HEK293 (cell line): Measurements from ENCODE around the gene TEDC2.

ENCODE experiments used
- CTCF ChIA-PET: fragments of 350-600 bp; formaldehyde crosslinking; extraction: SDS; loops from one replicate; lab custom pipeline; 2021; ENCODE audit warnings: antibody characterized with exemption; lab: Yijun Ruan, JAX
- POLR2A ChIA-PET: fragments of 300-600 bp; formaldehyde crosslinking; extraction: SDS; loops from one replicate; lab custom pipeline; 2020; ENCODE audit warnings: antibody characterized with exemption, inconsistent platforms; lab: Yijun Ruan, JAX
- H3K27ac ChIP-seq: fragments of 200-500 bp; sonication (Bioruptor generic); 2 replicates; pipeline ENCODE4 v1.5.1; 2014; ENCODE audit warnings: low read depth, low read length, control low read depth, inconsistent platforms; ENCODE audit errors: extremely low read depth
- H3K36me3 ChIP-seq, 2 experiments: fragments of 200-500 bp in 1 of 2; sonication (Bioruptor generic) in 1 of 2; 1 replicate in 1 of 2; 2 replicates in 1 of 2; pipeline ENCODE4 v1.5.1; 2014 to 2017; ENCODE audit warnings: inconsistent platforms in 2 of 2, low read length in 2 of 2; ENCODE audit not compliant: control insufficient read depth in 2 of 2, insufficient read depth in 1 of 2
- H3K4me1 ChIP-seq: fragments of 200-500 bp; sonication (Bioruptor generic); 2 replicates; pipeline ENCODE4 v1.5.1; 2014; ENCODE audit warnings: mild to moderate bottlenecking, low read length, inconsistent platforms; ENCODE audit not compliant: control insufficient read depth, insufficient read depth
- H3K4me3 ChIP-seq: 2 replicates; pipeline ENCODE4 v1.5.1; 2011; ENCODE audit warnings: low read depth, mild to moderate bottlenecking, control low read depth, low read length, moderate library complexity
- H3K9me3 ChIP-seq: fragments of 200-500 bp; sonication (Bioruptor generic); 2 replicates; pipeline ENCODE4 v1.5.1; 2014; ENCODE audit warnings: low read depth, low read length, inconsistent platforms; ENCODE audit not compliant: control insufficient read depth, insufficient read depth
- BCL11B ChIP-seq: fragments of 450-650 bp; formaldehyde crosslinking; IDR thresholded peaks from 2 replicates; pipeline ENCODE4 v1.5.1; 2016; ENCODE audit warnings: low read depth, missing biosample characterization, missing genetic modification characterization
- GLI2 ChIP-seq: fragments of 450-650 bp; formaldehyde crosslinking; IDR thresholded peaks from 2 replicates; pipeline ENCODE4; 2017; ENCODE audit warnings: missing biosample characterization, missing genetic modification characterization, low read depth, borderline replicate concordance
- KLF1 ChIP-seq: fragments of 450-650 bp; formaldehyde crosslinking; IDR thresholded peaks from 2 replicates; pipeline ENCODE4 v1.5.1; 2016; ENCODE audit warnings: missing biosample characterization, missing genetic modification characterization
- PRDM2 ChIP-seq: fragments of 450-650 bp; formaldehyde crosslinking; IDR thresholded peaks from 2 replicates; pipeline ENCODE4 v1.5.1; 2016; ENCODE audit warnings: missing biosample characterization, missing genetic modification characterization, borderline replicate concordance
- SCRT2 ChIP-seq: fragments of 450-650 bp; formaldehyde crosslinking; IDR thresholded peaks from 2 replicates; pipeline ENCODE4 v1.5.1; 2016; ENCODE audit warnings: missing biosample characterization, missing genetic modification characterization
- SP7 ChIP-seq: fragments of 450-650 bp; formaldehyde crosslinking; IDR thresholded peaks from 2 replicates; pipeline ENCODE4 v1.5.1; 2016; ENCODE audit warnings: missing biosample characterization, missing genetic modification characterization
- TRIM28 ChIP-seq: IDR thresholded peaks from 2 replicates; pipeline ENCODE4 v1.6.1; 2011; ENCODE audit warnings: low read length, control low read depth, borderline replicate concordance
- ZBTB17 ChIP-seq: fragments of 450-650 bp; formaldehyde crosslinking; IDR thresholded peaks from 2 replicates; pipeline ENCODE4 v1.5.1; 2016; ENCODE audit warnings: missing biosample characterization, missing genetic modification characterization
- ZEB2 ChIP-seq: fragments of 450-650 bp; formaldehyde crosslinking; IDR thresholded peaks from 2 replicates; pipeline ENCODE4 v1.5.1; 2016; ENCODE audit warnings: missing biosample characterization, missing genetic modification characterization
- ZFP69B ChIP-seq: fragments of 450-650 bp; formaldehyde crosslinking; IDR thresholded peaks from 2 replicates; pipeline ENCODE4 v1.5.1; 2016; ENCODE audit warnings: missing biosample characterization, missing genetic modification characterization
- ZNF114 ChIP-seq: fragments of 450-650 bp; formaldehyde crosslinking; IDR thresholded peaks from 2 replicates; pipeline ENCODE4 v1.5.0; 2017; ENCODE audit warnings: missing biosample characterization, missing genetic modification characterization
- ZNF157 ChIP-seq: fragments of 450-650 bp; formaldehyde crosslinking; IDR thresholded peaks from 2 replicates; pipeline ENCODE4 v1.5.1; 2016; ENCODE audit warnings: missing biosample characterization, missing genetic modification characterization
- ZNF16 ChIP-seq: fragments of 450-650 bp; formaldehyde crosslinking; IDR thresholded peaks from 2 replicates; pipeline ENCODE4 v1.5.1; 2016; ENCODE audit warnings: low read depth, missing biosample characterization, missing genetic modification characterization
- ZNF2 ChIP-seq: fragments of 450-650 bp; formaldehyde crosslinking; IDR thresholded peaks from 2 replicates; pipeline ENCODE4 v1.5.1; 2016; ENCODE audit warnings: missing biosample characterization, missing genetic modification characterization
- ZNF26 ChIP-seq: fragments of 450-650 bp; formaldehyde crosslinking; IDR thresholded peaks from 2 replicates; pipeline ENCODE4 v1.5.1; 2016; ENCODE audit warnings: missing biosample characterization, missing genetic modification characterization
- ZNF311 ChIP-seq: fragments of 450-650 bp; formaldehyde crosslinking; IDR thresholded peaks from 2 replicates; pipeline ENCODE4 v1.5.1; 2017; ENCODE audit warnings: missing biosample characterization, missing genetic modification characterization, borderline replicate concordance
- ZNF341 ChIP-seq: fragments of 450-650 bp; formaldehyde crosslinking; IDR thresholded peaks from 2 replicates; pipeline ENCODE4; 2016; ENCODE audit warnings: low read depth, missing biosample characterization, missing genetic modification characterization
- ZNF362 ChIP-seq: fragments of 450-650 bp; formaldehyde crosslinking; IDR thresholded peaks from 2 replicates; pipeline ENCODE4 v1.5.1; 2016; ENCODE audit warnings: missing biosample characterization, missing genetic modification characterization
- ZNF433 ChIP-seq: fragments of 450-650 bp; formaldehyde crosslinking; IDR thresholded peaks from 2 replicates; pipeline ENCODE4 v1.5.1; 2016; ENCODE audit warnings: missing biosample characterization, missing genetic modification characterization, low read depth
- ZNF558 ChIP-seq: fragments of 450-650 bp; formaldehyde crosslinking; IDR thresholded peaks from 2 replicates; pipeline ENCODE4 v1.5.1; 2016; ENCODE audit warnings: missing biosample characterization, missing genetic modification characterization
- ZNF600 ChIP-seq: fragments of 450-650 bp; formaldehyde crosslinking; IDR thresholded peaks from 2 replicates; pipeline ENCODE4 v1.5.1; 2016; ENCODE audit warnings: missing biosample characterization, missing genetic modification characterization
- ZNF610 ChIP-seq: fragments of 450-650 bp; formaldehyde crosslinking; IDR thresholded peaks from 2 replicates; pipeline ENCODE4 v1.5.1; 2016; ENCODE audit warnings: missing biosample characterization, missing genetic modification characterization, borderline replicate concordance
- ZNF629 ChIP-seq: fragments of 450-650 bp; formaldehyde crosslinking; IDR thresholded peaks from 2 replicates; pipeline ENCODE4 v1.5.1; 2017; ENCODE audit warnings: missing biosample characterization, missing genetic modification characterization
- ZNF639 ChIP-seq: fragments of 450-650 bp; formaldehyde crosslinking; IDR thresholded peaks from 2 replicates; pipeline ENCODE4 v1.5.1; 2016; ENCODE audit warnings: missing biosample characterization, missing genetic modification characterization
- ZNF654 ChIP-seq: fragments of 450-650 bp; formaldehyde crosslinking; IDR thresholded peaks from 2 replicates; pipeline ENCODE4 v1.5.1; 2016; ENCODE audit warnings: low read depth, missing biosample characterization, missing genetic modification characterization
- ZNF664 ChIP-seq: fragments of 450-650 bp; formaldehyde crosslinking; IDR thresholded peaks from 2 replicates; pipeline ENCODE4 v1.5.1; 2016; ENCODE audit warnings: missing biosample characterization, missing genetic modification characterization
- ZNF701 ChIP-seq: fragments of 450-650 bp; formaldehyde crosslinking; IDR thresholded peaks from 2 replicates; pipeline ENCODE4 v1.5.1; 2016; ENCODE audit warnings: missing biosample characterization, missing genetic modification characterization
- ZNF777 ChIP-seq: fragments of 450-650 bp; formaldehyde crosslinking; IDR thresholded peaks from 2 replicates; pipeline ENCODE4 v1.5.1; 2017; ENCODE audit warnings: missing biosample characterization, missing genetic modification characterization, borderline replicate concordance
- ZNF785 ChIP-seq: fragments of 450-650 bp; formaldehyde crosslinking; IDR thresholded peaks from 2 replicates; pipeline ENCODE4 v1.5.1; 2016; ENCODE audit warnings: missing biosample characterization, missing genetic modification characterization

TEDC2 gene

GRCh38 chr16:2466667-2467527 is 7.0 kb downstream of the TEDC2 start:
- ChIA-PET CTCF (no interaction called here), POLR2A (interaction anchor here (0.6 to 2.7 kb wide), 5 partner anchors 10 to 198 kb away, joined by 3 to 27 read pairs (median 3); no protein-coding TSS in a partner anchor)
- Histone ChIP-seq H3K36me3 (peaks cover 0 to 21% of the 10 kb centered on the region in 2 experiments; a peak in 1 of 3 replicates), H3K4me3 (peak overlapping the region; percentile 10; the same call in 1 of the 2 replicates), H3K4me1 (peaks cover 25% of the 10 kb centered on the region), H3K27ac (peak overlapping the region; percentile 85; the same call in 1 of the 2 replicates), H3K9me3 (no peaks in the 10 kb centered on the region)
- TF ChIP-seq PRDM2 (tag by site-specific recombination) (no peak), ZEB2 (tag by site-specific recombination) (peak; percentile 63; the same call in 1 of the 2 replicates), SP7 (tag by site-specific recombination) (no peak), ZNF785 (tag by site-specific recombination) (no peak), ZNF26 (tag by site-specific recombination) (no peak), ZNF362 (no peak), ZNF600 (tag by site-specific recombination) (0 out of 2 replicates have a peak, but pooled peaks have one; percentile 21), ZNF157 (tag by site-specific recombination) (no peak), ZNF558 (tag by site-specific recombination) (no peak), ZNF2 (tag by site-specific recombination) (0 out of 2 replicates have a peak, but pooled peaks have one; percentile 15), ZNF654 (no peak), TRIM28 (no peak), ZNF341 (tag by site-specific recombination) (0 out of 2 replicates have a peak, but pooled peaks have one; percentile 14), ZNF777 (no peak), BCL11B (no peak), ZNF433 (tag by site-specific recombination) (no peak), GLI2 (tag by site-specific recombination) (no peak), KLF1 (tag by site-specific recombination) (no peak), ZNF701 (tag by site-specific recombination) (no peak), ZBTB17 (tag by site-specific recombination) (peak; percentile 44), ZNF610 (tag by site-specific recombination) (0 out of 2 replicates have a peak, but pooled peaks have one; percentile 30), ZNF114 (tag by site-specific recombination) (no peak), ZNF629 (tag by site-specific recombination) (no peak), SCRT2 (tag by site-specific recombination) (no peak), ZNF16 (tag by site-specific recombination) (no peak), ZFP69B (tag by site-specific recombination) (peak; percentile 21; the same call in 1 of the 2 replicates), ZNF311 (tag by site-specific recombination) (no peak), ZNF639 (tag by site-specific recombination) (no peak), ZNF664 (tag by site-specific recombination) (no peak)
